Right lung (tissue), 5 donors: Measurements from ENCODE around the gene ARHGEF19. TPM values are rescaled to one million over a fixed set of nuclear protein-coding genes. Genes with fewer than 3 reads are reported as not detected.

Source experiments
- DNase-seq, 2 donors: peaks; one replicate each; pipeline ENCODE4 v3.0.0-alpha.2; 2013
- polyA plus RNA-seq, 5 donors: library from polyadenylated mRNA; unstranded; fragments of 120-200 nt; gene quantifications; one replicate each; pipeline versions ENCODE4 v1.2.1 to v1.2.3, GENCODE V29; 2013; ENCODE audit warnings: inconsistent platforms in 1 of 5, low replicate concordance in 1 of 5; ENCODE audit not compliant: insufficient read length in 5 of 5, insufficient read depth in 1 of 5

ARHGEF19 gene
- polyA plus RNA-seq, 5 donors: 43.0 to 66.2 (median 59.9) TPM

DNA sequence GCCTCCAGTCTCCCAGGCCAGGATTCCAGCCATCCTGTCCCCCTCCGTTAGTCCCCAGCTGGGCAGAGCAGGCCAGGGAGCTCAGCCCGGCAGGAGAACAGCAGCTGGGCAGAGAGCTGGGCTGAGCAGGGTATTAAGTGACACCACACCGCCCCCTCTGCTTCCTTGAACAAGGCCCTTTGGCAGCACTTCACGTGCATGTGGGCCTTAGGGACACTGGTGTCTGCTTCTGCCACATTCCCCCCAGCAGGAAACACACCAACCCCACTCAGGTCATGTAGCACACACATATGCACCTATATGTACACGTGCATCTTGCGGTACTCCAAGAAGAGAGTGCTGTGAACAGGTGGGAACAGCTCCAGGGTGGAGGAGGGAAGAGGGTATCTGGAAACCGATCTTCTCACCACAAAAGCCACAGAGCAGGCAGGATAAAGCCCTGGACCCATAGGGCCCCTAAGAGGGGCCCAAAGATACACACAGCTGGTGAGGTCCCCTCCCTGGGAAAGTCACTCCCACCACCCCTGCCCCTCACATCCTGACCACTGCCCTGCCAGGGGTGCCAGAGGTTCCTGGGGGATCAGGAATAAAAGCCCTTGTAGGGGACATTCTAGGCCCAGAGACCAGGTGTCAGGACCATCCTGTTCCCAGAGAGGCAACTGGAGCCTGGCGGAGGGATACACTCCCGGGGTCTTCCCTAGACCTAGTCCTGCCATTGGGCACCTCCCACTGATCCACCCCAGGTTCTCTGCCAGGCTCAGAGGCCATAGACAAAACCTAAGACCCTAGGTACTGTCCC is 61.1 kb downstream of the ARHGEF19 start:
- no peak for DNase-seq

- no peak for DNase-seq
Measured at GRCh38 chr1:16150508-16150907, 61.9 kb downstream of the ARHGEF19 start.

- DNase-seq: no peak
Measured at GRCh38 chr1:16149702-16150488, 62.6 kb downstream of the ARHGEF19 start.

GRCh38 chr1:16149146-16149545 is 63.3 kb downstream of the ARHGEF19 start:
- no peak for DNase-seq

GRCh38 chr1:16148329-16149092 is 63.9 kb downstream of the ARHGEF19 start:
- no peak for DNase-seq

Other genes with a start within 250 kb of the ARHGEF19 start
- gene ZBTB17, start 236.6 kb downstream of the ARHGEF19 start, polyA plus RNA-seq: 10 to 100 TPM; 27.8 to 38.2 (median 31.4) TPM
- under 1 TPM in 2 of 5 donors, not detected in 3; 0.06 to 0.07 TPM for gene SRARP, start 208.4 kb downstream of the ARHGEF19 start, polyA plus RNA-seq
- 10 to 100 TPM in 1 of 5 donors, 1 to 10 TPM in 4; 1.3 to 11.2 (median 2.7) TPM for gene HSPB7, start 194.6 kb downstream of the ARHGEF19 start, polyA plus RNA-seq
- gene CLCNKA, start 190.6 kb downstream of the ARHGEF19 start, polyA plus RNA-seq: 1 to 10 TPM in 2 of 5 donors, under 1 TPM in 3; 0.54 to 1.1 (median 0.88) TPM
- gene CLCNKB, start 168.9 kb downstream of the ARHGEF19 start, polyA plus RNA-seq: 1 to 10 TPM; 4.7 to 6.3 (median 5.7) TPM
- under 1 TPM; 0.11 to 0.27 (median 0.24) TPM for gene FAM131C, start 139.0 kb downstream of the ARHGEF19 start, polyA plus RNA-seq
- 10 to 100 TPM; 13.6 to 34.4 (median 22.8) TPM for gene EPHA2, start 56.6 kb downstream of the ARHGEF19 start, polyA plus RNA-seq
- 1 to 10 TPM; 2.3 to 6.6 (median 4.1) TPM for gene CPLANE2, start 24.5 kb upstream of the ARHGEF19 start, polyA plus RNA-seq
- gene FBXO42, start 139.8 kb upstream of the ARHGEF19 start, polyA plus RNA-seq: 10 to 100 TPM; 16.1 to 24.8 (median 22.7) TPM
- 100 to 1,000 TPM in 1 of 5 donors, 10 to 100 TPM in 4; 77.4 to 103 (median 83.0) TPM for gene SZRD1, start 154.6 kb upstream of the ARHGEF19 start, polyA plus RNA-seq
- under 1 TPM; 0.08 to 0.50 (median 0.33) TPM for gene SPATA21, start 224.8 kb upstream of the ARHGEF19 start, polyA plus RNA-seq
- gene NECAP2, start 228.1 kb upstream of the ARHGEF19 start, polyA plus RNA-seq: 10 to 100 TPM; 74.2 to 84.1 (median 79.4) TPM